ENCODE measurements around the gene FCER2.

The FCER2 gene

GRCh38 chr19:7706188-7706954, 4.4 kb upstream of the FCER2 start:
- Mint-ChIP-seq H3K9me3 (no peaks in the 10 kb centered on the region), H3K36me3 (ENCODE audit: low read depth) (no peaks in the 10 kb centered on the region), H3K27ac (no peak overlapping the region), H3K4me3 (no peak overlapping the region), H3K4me1 (no peaks in the 10 kb centered on the region), H3K27me3 (ENCODE audit: low read depth) (peaks cover 11% of the 10 kb centered on the region)
- TF ChIP-seq CTCF (IDR thresholded peaks at IDR 0.05; ENCODE audit: unreplicated experiment in 3 of 3) = no peak

DNA sequence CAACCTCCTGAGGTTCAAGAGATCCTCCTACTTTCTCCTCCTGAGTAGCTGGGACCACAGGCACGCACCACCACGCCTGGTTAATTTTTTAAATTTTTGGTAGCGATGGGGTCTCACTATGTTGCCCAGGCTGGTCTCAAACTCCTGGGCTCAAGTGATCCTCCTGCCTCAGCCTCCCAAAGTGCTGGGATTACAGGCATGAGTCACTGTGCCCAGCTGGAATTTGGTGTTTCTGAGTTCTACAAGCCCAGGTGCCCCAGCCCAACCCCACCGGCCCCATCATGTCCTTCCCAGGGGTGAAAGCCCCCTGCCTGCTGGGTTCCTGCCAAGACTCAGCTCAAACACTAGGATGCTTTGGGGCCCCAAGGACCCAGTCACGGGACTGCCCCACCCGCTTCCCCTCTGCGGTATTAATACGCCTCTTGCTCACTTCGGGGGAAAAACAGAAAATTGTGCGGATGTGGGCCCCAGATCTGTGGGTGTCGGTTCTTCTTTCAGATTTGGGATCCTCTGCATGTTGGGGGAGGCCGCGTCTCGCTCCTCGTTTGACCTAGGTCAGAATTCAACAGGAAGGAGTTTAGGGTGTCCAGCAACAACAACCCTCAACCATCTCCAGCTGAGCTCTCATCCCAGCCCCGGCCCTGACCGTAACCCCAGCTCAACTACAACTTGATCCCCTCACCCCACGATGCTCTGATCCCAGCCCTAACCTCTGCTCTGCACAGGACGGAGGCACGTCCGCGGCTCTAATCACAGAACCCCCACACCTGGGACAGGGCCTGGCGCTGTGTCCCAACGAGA, 3.7 kb upstream of the FCER2 start:
- H3K27ac Mint-ChIP-seq = no peak overlapping the region
- H3K36me3 Mint-ChIP-seq (ENCODE audit: low read depth) = no peaks in the 10 kb centered on the region
- H3K4me1 Mint-ChIP-seq = no peaks in the 10 kb centered on the region
- no peak overlapping the region for H3K4me3 Mint-ChIP-seq
- TF ChIP-seq CTCF (IDR thresholded peaks at IDR 0.05; ENCODE audit: unreplicated experiment in 3 of 3) = no peak
- H3K27me3 Mint-ChIP-seq (ENCODE audit: low read depth) = peaks cover 11% of the 10 kb centered on the region
- no peaks in the 10 kb centered on the region for H3K9me3 Mint-ChIP-seq

GRCh38 chr19:7704280-7705060, 2.5 kb upstream of the FCER2 start:
- no peak overlapping the region for H3K4me3 Mint-ChIP-seq
- H3K36me3 Mint-ChIP-seq (ENCODE audit: low read depth) = no peaks in the 10 kb centered on the region
- H3K27me3 Mint-ChIP-seq (ENCODE audit: low read depth) = peaks cover 17% of the 10 kb centered on the region
- H3K27ac Mint-ChIP-seq = no peak overlapping the region
- TF ChIP-seq CTCF (IDR thresholded peaks at IDR 0.05; ENCODE audit: unreplicated experiment in 3 of 3) = no peak
- H3K4me1 Mint-ChIP-seq = no peaks in the 10 kb centered on the region
- H3K9me3 Mint-ChIP-seq = no peaks in the 10 kb centered on the region

DNA sequence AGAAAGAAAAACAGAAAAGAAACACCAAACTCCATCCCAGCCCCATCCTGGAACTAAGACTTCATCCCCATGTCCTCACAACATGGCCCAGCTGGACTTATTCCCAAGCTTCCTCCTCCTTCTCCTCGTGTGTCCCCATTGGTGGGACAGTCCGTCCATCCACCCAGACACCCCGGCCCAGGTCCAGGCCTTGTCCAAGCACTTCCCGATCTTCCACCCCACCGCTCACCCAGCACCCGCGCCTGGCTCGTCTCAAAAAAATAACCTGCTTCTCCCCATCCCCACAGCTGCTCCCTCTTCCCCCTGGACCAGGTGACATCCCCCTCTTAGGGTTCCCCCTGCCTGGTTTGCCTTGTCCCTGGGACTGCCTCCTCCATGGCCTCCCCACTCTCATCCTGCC, 1.4 kb upstream of the FCER2 start:
- TF ChIP-seq CTCF (IDR thresholded peaks at IDR 0.05; ENCODE audit: unreplicated experiment in 3 of 3) = no peak
- H3K9me3 Mint-ChIP-seq = no peaks in the 10 kb centered on the region
- H3K36me3 Mint-ChIP-seq (ENCODE audit: low read depth) = no peaks in the 10 kb centered on the region
- no peaks in the 10 kb centered on the region for H3K4me1 Mint-ChIP-seq
- no peak overlapping the region for H3K4me3 Mint-ChIP-seq
- H3K27ac Mint-ChIP-seq = no peak overlapping the region
- peaks cover 28% of the 10 kb centered on the region for H3K27me3 Mint-ChIP-seq (ENCODE audit: low read depth)

DNA sequence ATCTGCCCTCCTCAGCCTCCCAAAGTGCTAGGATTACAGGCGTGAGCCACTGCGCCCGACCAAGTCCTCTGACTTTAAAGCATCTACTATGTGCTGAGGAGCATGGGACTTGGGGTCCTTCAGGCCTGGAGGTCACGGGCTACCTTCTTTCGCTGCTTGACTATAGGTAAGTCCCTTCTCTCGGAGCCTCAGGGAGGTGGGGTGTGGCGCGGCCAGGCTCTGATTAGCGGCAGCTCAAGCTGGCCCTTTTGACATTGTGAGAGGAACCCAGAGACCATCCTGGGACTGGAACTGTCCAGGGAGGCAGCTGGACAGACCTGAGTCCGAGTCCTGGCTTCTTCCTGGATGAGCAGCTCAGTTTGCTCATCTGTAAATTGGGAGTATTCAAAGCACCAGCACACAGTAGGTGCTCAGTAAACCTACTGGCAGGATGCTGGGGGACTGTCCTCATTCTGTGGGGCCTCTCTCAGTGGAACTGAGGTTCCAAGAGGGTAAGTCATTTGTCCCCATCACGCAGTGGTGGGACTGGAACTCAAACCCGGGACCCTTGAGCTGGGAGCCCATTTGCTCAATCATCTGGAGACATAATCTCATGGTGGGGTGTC, 780 bp downstream of the FCER2 start:
- H3K9me3 Mint-ChIP-seq = no peaks in the 10 kb centered on the region
- no peak overlapping the region for H3K27ac Mint-ChIP-seq
- no peak for TF ChIP-seq CTCF (IDR thresholded peaks at IDR 0.05; ENCODE audit: unreplicated experiment in 3 of 3)
- H3K36me3 Mint-ChIP-seq (ENCODE audit: low read depth) = no peaks in the 10 kb centered on the region
- H3K27me3 Mint-ChIP-seq (ENCODE audit: low read depth) = peaks cover 35% of the 10 kb centered on the region
- H3K4me3 Mint-ChIP-seq = no peak overlapping the region
- H3K4me1 Mint-ChIP-seq = no peaks in the 10 kb centered on the region
